ENCODE data around the gene OOSP1.
"Not testable (repeated sequence)": the region's sequence is repeated elsewhere in the genome, so short reads cannot be mapped to it uniquely, and the experiment has no call there.

The OOSP1 gene

DNA sequence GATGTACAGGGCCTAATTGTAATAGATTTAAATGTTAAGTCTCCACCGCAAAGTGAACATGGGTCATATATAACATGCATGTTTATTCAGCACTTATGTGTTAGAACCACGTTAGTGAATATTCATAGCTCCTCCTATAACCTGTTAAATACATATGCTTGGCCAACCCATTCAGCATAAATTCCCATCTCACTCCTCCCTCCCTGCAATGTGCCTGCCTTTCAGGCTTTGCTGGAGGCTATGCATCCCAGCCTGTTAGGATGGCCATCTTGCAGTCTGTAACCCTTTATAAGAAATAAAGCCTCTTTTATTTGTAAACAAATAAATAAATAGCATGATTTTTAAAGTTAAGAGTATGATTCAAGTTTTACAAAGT lies 23.9 kb downstream of the OOSP1 start:
- DNase-seq, result no peak

DNA sequence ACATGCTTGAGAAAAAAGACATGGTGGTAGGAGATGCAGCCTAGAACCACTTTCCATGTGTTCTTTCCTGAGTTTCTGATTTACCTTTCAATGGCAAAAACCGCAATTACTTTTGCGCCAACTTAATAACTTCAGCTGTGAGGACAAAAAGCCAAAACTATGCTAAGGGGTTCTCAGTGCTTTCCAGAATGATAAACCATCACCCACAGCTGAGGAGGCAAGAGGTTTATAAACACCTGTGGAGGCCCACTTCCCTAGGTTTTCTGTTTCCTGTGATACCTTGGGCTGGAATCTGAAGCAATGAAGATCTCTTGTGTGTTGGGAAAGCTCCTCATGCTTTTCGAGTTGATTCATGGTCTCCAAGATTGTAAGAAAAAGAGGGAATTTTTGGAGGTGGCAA lies 25.5 kb downstream of the OOSP1 start, which contains the start of gene OOSP4A:
TSS of gene OOSP4A (plus strand) at position 301 of the 400 bp plus-strand sequence. CDS start at position 301, 0 bp downstream.
- DNase-seq, result no peak

DNA sequence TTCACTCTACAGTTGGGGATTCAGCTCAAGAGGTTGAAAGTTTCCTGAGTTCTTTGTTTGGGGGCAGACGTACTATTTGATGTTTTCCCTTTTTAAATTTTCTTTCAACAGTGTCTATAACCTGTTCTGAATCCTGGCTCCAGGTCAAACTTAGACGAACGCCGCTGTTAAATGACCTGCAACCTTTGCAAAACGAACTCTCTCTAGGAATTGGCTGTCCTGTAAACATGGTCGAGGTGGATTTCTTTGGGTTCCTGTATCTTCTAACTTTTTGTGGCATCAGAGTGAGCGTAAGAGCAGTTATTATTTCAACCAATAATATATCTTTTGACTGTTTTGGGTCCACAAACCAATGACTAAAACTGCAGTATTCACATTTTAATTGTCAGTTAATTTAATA lies 27.2 kb downstream of the OOSP1 start:
- no peak for DNase-seq

DNA sequence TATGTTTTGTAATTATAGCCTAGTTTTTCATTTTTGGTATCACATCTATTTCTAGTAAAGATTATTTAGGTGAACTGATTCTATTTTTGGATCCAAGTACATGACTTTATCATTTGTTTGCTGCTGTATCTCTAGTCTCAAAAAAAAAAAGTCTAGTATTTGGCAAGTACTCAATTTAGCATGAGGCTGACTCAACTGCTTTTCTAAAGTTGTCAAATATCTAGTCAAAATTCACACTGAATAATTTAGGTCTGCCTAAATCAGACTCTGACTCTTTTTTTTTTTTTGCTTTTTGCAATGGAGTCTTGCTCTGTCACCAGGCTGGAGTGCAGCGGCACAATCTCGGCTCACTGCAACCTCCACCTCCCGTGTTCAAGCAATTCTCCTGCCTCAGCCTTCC lies 28.0 kb downstream of the OOSP1 start:
- no peak for DNase-seq

DNA sequence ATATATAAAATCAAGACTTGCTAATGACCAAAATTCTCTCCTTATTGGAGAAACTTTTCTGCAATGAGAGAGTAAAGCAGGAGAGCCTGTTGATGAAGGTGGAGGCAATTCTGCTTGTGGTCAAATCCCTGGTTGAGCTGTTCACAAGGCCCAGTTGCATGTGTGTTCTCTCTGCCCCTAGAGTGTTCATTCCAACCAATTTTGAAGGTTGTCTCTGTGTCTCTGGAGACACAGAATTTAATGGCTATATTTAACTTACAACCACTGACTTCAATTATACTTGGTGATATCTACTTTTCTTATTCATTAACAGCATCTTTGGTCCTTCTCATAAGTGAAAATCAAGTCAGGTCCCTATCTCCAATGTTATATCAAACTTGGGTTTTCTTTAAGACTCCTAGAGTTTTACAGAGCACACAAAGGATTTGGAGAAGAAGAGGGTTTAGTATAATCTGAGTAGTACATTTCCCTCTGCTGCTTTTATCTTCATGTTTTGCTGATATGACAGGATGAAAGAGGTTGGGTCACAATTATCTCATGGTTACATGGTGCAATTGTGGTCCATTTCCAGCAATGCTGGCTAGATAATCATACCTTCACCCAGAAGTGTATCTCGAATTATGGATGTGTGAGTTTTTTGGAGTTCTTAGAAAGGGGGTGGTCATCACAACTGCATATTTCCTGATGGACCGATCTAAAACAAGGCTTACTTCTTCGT lies 29.6 kb downstream of the OOSP1 start:
- no peak for DNase-seq

DNA sequence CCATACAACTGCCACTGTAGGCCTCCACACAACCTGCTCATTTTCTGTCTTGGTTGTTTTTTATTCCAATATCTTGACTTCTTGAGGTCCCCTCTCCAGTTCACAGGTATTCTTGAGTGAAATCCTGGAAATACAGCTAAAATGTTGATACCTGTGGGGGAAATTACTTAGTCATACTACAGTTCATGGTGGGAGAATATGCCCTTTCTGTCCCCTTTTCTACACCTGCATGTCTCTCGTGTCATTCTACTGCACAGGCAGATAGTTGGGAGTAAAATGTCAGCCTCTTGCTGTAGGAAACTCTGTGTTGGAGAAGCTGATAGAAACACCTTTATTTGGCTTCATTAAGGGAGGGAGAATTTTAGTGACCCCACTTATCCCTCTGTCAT lies 30.2 kb downstream of the OOSP1 start:
- DNase-seq, result no peak

DNA sequence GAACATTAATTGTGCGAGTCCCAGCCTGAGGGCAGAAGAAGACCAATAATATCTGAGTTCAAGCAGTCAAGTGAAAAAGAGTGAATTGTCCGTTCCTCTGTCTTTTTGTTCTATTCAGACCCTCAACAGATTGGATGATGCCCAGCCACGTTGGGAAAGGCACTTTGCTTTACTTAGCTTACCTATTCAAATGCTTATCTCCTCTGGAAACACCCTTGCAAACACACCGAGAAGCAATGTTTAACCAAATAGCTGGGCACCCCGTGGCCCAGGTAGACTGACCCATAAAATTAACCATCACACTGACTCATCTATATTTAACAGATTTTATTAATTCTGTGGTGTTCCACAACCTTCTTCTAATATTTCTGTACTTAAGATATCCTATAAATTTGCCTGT lies 34.9 kb downstream of the OOSP1 start:
- DNase-seq, result no peak

DNA sequence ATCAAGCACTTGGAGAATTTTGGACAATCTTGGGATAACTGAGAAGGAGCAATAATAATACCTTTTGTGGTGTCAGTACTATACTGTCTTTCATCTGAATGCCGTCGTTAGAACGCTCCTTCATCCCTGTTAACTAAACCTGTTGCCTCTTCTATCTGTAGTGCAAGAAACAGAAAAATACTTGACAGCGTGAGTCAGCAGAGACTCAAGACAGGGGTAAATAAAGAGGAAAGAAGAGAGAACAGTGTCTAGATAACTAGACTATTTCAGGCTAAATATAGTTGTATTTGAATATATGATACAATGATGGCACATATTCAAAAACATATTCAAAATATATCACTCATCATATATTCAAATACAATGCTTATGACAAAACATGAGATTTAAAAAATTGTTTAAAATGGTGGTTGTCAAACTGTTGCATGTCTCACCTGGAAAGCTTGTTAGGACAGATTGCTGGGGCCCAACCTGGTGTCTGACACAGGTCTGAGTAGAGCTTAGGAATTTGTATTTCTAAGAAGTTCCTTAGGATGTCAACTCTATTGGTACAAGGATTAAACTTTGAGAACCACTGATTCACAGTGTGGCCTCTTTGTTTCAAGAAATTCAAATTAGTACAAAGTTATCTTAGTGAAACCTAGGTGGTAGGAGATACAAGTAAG lies 43.0 kb downstream of the OOSP1 start:
- DNase-seq, result no peak

DNA sequence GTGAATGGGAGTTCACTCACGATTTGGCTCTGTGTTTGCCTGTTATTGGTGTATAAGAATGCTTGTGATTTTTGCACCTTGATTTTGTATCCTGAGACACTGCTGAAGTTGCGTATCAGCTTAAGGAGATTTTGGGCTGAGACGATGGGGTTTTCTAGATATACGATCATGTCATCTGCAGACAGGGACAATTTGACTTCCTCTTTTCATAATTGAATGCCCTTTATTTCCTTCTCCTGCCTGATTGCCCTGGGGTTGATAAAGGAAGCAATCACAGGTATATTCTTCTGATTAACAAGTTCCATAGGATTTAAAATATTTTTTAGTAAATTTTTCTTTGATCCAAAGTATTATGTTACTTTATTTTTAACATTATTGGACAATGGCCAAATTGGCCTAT lies 43.8 kb downstream of the OOSP1 start:
- DNase-seq, result not testable (repeated sequence)

DNA sequence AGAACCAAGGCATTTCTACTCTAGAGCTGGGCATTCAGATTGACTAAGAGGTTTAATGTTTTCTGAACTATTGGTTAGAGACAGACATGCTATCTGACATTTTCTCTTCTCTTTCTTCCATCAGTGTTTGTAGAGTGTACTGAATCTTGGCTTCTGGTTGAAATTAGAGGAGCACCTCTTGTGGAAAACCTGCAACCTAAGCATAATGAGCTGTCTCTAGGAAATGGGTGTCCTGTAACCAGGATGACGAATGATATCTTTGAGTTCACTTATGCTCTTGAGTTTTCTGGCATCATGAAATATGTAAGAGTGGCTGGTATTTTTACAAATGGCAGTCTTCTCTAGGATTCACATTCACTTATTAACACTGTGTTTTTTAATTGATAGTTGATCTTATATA lies 45.0 kb downstream of the OOSP1 start:
- DNase-seq, result no peak

DNA sequence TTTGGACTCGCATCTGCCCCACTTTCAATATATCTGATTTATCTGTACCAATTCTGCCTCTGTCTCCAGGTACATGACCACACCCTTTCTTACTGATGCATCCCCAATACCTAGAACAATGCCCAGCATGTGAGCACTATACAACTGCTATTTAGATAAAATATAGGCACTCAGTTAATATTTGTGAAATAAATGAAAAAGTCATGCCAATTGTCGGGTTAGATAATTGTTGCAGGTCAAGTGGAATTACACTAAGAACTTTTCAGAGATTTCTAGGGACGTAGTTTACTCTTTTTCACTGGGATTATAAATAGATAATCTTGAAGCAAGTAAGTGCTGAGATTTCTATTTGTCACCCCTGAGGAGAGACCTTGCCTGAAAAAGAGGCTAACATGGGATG lies 46.1 kb downstream of the OOSP1 start:
- no peak for DNase-seq

DNA sequence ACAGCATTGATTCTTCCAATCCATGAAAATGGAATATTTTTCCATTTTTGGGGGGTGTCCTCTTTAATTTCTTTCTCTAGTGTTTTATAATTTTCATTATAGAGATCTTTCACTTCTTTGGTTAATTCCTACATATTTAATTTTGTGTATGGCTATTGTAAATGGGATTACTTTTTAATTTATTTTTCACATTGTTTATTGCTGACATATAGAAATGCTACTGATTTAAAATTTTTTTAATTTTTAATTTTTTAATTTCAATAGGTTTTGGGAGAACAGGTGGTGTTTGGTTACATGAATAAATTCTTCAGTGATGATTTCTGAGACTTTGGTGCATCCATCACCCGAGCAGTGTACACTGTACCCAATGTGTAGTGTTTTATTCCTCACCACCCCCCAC lies 52.2 kb downstream of the OOSP1 start:
- no peak for DNase-seq

DNA sequence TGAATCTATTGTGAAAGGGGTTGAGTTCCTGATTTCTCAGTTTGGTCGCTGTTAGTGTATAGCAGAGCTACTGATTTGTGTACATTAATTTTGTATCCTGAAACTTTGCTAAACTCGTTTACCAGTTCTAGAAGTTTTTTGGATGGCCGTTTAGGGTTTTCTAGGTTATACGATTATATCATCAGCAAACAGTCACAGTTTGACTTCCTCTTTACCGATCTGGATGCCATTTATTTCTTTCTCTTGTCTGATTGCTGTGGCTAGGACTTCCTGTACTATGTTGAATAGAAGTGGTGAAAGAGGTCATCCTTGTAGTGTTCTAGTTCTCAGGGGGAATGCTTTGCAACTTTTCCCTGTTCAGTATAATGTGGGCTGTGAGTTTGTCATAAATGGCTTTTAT lies 54.2 kb downstream of the OOSP1 start:
- DNase-seq, result no peak

DNA sequence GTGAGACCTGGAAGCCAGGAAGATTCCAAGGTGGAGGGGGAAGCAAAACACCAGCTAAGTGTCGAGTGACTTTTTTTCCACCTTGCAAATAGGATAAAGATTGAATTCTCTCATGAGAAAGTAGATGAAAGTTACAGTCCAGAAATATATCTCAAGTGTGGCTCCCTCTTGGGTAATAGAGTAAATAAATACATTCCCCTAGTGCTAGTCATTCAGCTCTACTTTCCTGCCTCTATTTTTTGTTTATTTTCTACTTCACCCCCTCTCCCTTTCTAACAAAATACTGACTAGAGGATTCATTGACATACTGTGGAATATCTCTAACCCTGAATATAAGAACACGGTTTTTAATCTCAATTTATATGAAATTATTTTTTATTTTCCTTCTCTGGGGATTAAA lies 59.6 kb downstream of the OOSP1 start:
- no peak for DNase-seq

DNA sequence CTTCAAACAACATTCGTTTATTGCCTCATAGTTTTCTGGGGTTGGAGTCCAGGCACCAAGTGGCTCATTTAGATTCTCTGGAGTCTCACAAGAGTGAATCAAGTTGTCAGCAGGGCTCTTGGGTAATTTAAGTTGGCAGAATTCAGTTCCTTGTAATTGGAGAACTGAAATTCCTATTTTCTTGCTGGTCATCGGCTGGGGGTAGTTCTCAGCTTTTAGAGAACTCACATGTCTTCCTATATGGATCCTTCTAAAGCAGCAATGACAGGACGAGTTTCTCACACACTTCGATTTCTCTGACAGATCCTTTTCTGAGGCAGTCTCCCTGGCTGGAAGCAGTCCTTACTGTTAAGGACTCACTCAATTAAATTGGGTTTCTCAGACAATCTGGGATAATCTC lies 61.5 kb downstream of the OOSP1 start:
- DNase-seq, result no peak

DNA sequence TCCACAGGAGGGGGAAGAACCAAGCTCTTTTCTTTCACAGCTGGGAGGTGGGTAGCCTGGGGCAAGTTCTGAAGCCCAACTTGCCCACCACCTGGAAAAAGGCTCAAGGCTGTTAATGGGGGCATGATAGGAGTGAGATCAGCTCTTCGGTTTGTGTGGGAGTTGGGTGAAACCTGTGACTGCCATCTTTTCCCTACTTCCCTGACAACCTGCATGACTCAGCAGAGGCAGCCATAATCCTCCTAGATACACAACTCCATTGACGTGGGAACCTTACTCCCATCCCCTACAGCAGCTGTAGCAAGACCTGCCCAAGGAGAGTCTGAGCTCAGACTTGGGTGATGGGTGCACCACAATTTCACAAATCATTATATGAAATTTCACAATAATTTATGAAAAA lies 65.5 kb downstream of the OOSP1 start:
- no peak for DNase-seq

DNA sequence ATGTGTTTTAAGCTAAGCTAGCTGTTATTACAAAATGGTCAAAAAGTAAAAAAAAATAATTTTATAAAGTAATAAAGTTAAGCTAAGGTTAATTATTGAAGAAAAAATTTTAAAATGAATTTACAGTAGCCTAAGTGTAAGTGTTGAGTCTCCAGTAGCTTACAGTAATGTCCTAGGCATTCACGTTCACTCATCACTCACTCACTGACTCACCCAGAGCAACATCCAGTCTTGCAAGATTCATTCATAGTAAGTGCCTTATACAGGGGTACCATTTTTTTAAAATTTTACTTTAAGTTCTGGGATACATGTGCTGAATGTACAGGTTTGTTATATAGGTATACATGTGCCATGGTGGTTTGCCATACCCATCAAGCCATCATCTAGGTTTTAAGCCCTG lies 67.1 kb downstream of the OOSP1 start:
- DNase-seq, result no peak
